Upper lobe of left lung (tissue), 6 donors: Measurements from ENCODE around the gene B3GALT6. TPM values are rescaled to one million over a fixed set of nuclear protein-coding genes. Genes with fewer than 3 reads are reported as not detected.

Experiments
- ATAC-seq, 2 donors: fragments of 200-7000 bp; cut with Tn5 transposase; one replicate each; pipeline ENCODE4 v1.9.1; 2022; ENCODE audit warnings: mild to moderate bottlenecking in 2 of 2, moderate library complexity in 2 of 2; ENCODE audit not compliant: low FRiP score in 2 of 2
- DNase-seq, 2 donors: peaks; one replicate each; pipeline ENCODE4 v3.0.0-alpha.2; 2019 to 2020
- H3K27ac ChIP-seq, 4 donors: fragments of 200-600 bp; sonication (generic); one replicate each; pipeline ENCODE4 v1.5.1; 2016 to 2019
- H3K27me3 ChIP-seq, 4 donors: fragments of 200-600 bp; sonication (generic); one replicate each; pipeline ENCODE4 v1.5.1; 2017 to 2019
- H3K36me3 ChIP-seq, 4 donors: fragments of 200-600 bp; sonication (generic); one replicate each; pipeline ENCODE4 v1.5.1; 2016 to 2019
- H3K4me1 ChIP-seq, 4 donors: fragments of 200-600 bp; sonication (generic); one replicate each; pipeline ENCODE4 v1.5.1; 2018 to 2019
- H3K4me3 ChIP-seq, 4 donors: fragments of 200-600 bp; sonication (generic); one replicate each; pipeline ENCODE4 v1.5.1; 2017 to 2019; ENCODE audit warnings: mild to moderate bottlenecking in 2 of 4, moderate library complexity in 1 of 4
- H3K9me3 ChIP-seq, 4 donors: fragments of 200-600 bp; sonication (generic); one replicate each; pipeline ENCODE4 v1.5.1; 2018 to 2019
- CTCF ChIP-seq, 6 experiments: fragments of 450-650 bp in 4 of 6; fragments of 200-600 bp in 2 of 6; sonication (generic) in 2 of 6; IDR thresholded peaks; one replicate each; pipeline ENCODE4 v1.5.1; 2016 to 2019; ENCODE audit warnings: antibody characterized with exemption in 6 of 6
- EP300 ChIP-seq, 4 donors: sonication (generic); formaldehyde crosslinking; IDR thresholded peaks; one replicate each; pipeline ENCODE4 v1.5.1; 2017; ENCODE audit warnings: antibody characterized with exemption in 4 of 4, control low read depth in 2 of 4
- POLR2A ChIP-seq, 4 donors: fragments of 450-650 bp; IDR thresholded peaks; one replicate each; pipeline ENCODE4 v1.5.1; 2016 to 2017; ENCODE audit warnings: antibody characterized with exemption in 4 of 4, mild to moderate bottlenecking in 2 of 4
- POLR2AphosphoS5 ChIP-seq, 2 donors: sonication (generic); formaldehyde crosslinking; IDR thresholded peaks; one replicate each; pipeline ENCODE4 v1.5.1; 2017; ENCODE audit warnings: antibody characterized with exemption in 2 of 2
- WGBS, 2 donors: methylation state at CpG; one replicate each; pipeline ENCODE4 v1.1.5; 2017 to 2018; 5-methylcytosine and 5-hydroxymethylcytosine counted together
- total RNA-seq, 6 donors: library from RNA; depleted of rRNA in 4 of 6; stranded (reverse); fragments of >200 nt in 4 of 6; gene quantifications; one replicate each; pipeline versions ENCODE4 v1.1.0 to v1.2.1, GENCODE V29; 2016 to 2021
- donor health status: DM: no; HTN: no; CAD: no; lungs with moderate emphysema.
- donor health status: DM: no; HTN: yes; CAD: no; lungs with severe emphysema.

B3GALT6 gene
- total RNA-seq, 6 donors from 2014 or later = 15.2 to 31.3 (median 19.9) TPM

GRCh38 chr1:1205769-1206375 is 26.2 kb upstream of the B3GALT6 start:
- H3K27me3 ChIP-seq = peaks cover 0 to 27% (median 14%) of the 10 kb centered on the region in 4 donors
- TF ChIP-seq CTCF (IDR thresholded peaks at IDR 0.05) = no peak
- TF ChIP-seq EP300 (IDR thresholded peaks at IDR 0.05) = no peak
- no peak for TF ChIP-seq POLR2A (IDR thresholded peaks at IDR 0.05)
- TF ChIP-seq POLR2AphosphoS5 (IDR thresholded peaks at IDR 0.05) = no peak
- DNase-seq = peak in 1 of 2 donors; percentile 75
- peak overlapping the region in 3 of 4 donors; percentile 23 to 36 (median 35) for H3K4me3 ChIP-seq
- ATAC-seq = no peak
- H3K36me3 ChIP-seq = no peaks in the 10 kb centered on the region
- 26 to 33% methylated on average over 8 to 24 of the region's 31 CpGs for WGBS, 2 donors
- H3K27ac ChIP-seq = peak overlapping the region in 2 of 4 donors; percentile 16 to 39
- H3K4me1 ChIP-seq = peaks cover 20 to 40% (median 31%) of the 10 kb centered on the region in 4 donors
- no peaks in the 10 kb centered on the region for H3K9me3 ChIP-seq

GRCh38 chr1:1206376-1206965 is 25.6 kb upstream of the B3GALT6 start, which contains the start of gene TNFRSF18:
TNFRSF18 (minus strand) TSS chr1:1206592; CDS start chr1:1206571, 21 bp downstream.
- WGBS, 2 donors = 3 to 57% methylated on average over 3 to 21 of the region's 49 CpGs
- DNase-seq (peak; percentile 64 to 88), ATAC-seq (peak in 1 of 2 donors; percentile 22)
- peaks cover 16 to 38% (median 27%) of the 10 kb centered on the region in 4 donors for H3K4me1 ChIP-seq
- H3K9me3 ChIP-seq = no peaks in the 10 kb centered on the region
- H3K27me3 ChIP-seq = peaks cover 0 to 21% (median 11%) of the 10 kb centered on the region in 4 donors
- TF ChIP-seq CTCF (IDR thresholded peaks at IDR 0.05) = no peak
- no peak for TF ChIP-seq POLR2AphosphoS5 (IDR thresholded peaks at IDR 0.05)
- no peak for TF ChIP-seq POLR2A (IDR thresholded peaks at IDR 0.05)
- TF ChIP-seq EP300 (IDR thresholded peaks at IDR 0.05) = no peak
- H3K4me3 ChIP-seq = peak within 1 kb of the TSS in 3 of 4 donors; percentile 23 to 36 (median 35)
- peak within 1 kb of the TSS in 2 of 4 donors; percentile 16 to 39 for H3K27ac ChIP-seq
- H3K36me3 ChIP-seq = no peaks in the 10 kb centered on the region

DNA sequence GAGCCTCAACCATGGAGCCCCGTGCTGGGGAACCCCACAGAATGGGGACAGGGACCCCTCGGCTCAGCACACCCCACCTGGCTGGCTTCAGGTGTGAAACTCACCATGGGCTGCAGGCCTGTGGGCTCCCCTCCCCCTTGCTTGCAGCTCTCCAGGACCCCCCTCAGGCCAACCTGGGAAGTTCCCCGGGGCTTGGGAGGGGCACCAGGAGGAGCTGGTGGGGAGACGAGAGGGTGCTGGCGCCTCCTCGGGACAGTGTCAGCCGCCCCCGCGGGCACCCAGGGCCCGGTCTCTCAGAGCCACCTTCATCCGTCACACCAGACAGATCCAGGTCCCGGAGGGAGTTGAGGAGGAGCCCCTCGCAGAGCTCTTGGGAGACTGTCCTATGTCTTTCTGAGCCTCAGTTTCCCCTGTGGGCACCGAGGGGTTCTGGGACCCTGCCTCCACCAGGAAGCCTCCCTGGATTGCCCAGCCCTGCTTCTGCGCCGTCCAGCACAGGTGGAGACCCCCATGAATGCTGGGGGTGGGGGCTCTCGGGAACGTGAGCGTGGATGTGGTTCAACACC is 25.0 kb upstream of the B3GALT6 start:
- 43 to 45% methylated on average over 1 to 9 of the region's 19 CpGs for WGBS, 2 donors
- peak in 1 of 2 donors; percentile 74 for DNase-seq
- Histone ChIP-seq H3K9me3 (no peaks in the 10 kb centered on the region), H3K27ac (peak overlapping the region in 1 of 4 donors; percentile 39), H3K36me3 (no peaks in the 10 kb centered on the region), H3K4me3 (peak overlapping the region in 3 of 4 donors; percentile 23 to 36 (median 35)), H3K27me3 (peaks cover 0 to 20% (median 11%) of the 10 kb centered on the region in 4 donors), H3K4me1 (peaks cover 15 to 42% (median 32%) of the 10 kb centered on the region in 4 donors)
- ATAC-seq = no peak
- no peak for TF ChIP-seq POLR2A (IDR thresholded peaks at IDR 0.05)
- no peak for TF ChIP-seq POLR2AphosphoS5 (IDR thresholded peaks at IDR 0.05)
- TF ChIP-seq CTCF (IDR thresholded peaks at IDR 0.05) = no peak
- no peak for TF ChIP-seq EP300 (IDR thresholded peaks at IDR 0.05)

- Histone ChIP-seq H3K4me3 (no peak overlapping the region), H3K4me1 (peaks cover 15 to 46% (median 34%) of the 10 kb centered on the region in 4 donors), H3K36me3 (no peaks in the 10 kb centered on the region), H3K9me3 (no peaks in the 10 kb centered on the region), H3K27ac (no peak overlapping the region), H3K27me3 (peaks cover 0 to 20% (median 11%) of the 10 kb centered on the region in 4 donors)
- 65 to 77% methylated on average over 9 to 11 of the region's 11 CpGs for WGBS, 2 donors
- ATAC-seq (no peak), DNase-seq (no peak)
- TF ChIP-seq CTCF (IDR thresholded peaks at IDR 0.05) (no peak), POLR2AphosphoS5 (IDR thresholded peaks at IDR 0.05) (no peak), EP300 (IDR thresholded peaks at IDR 0.05) (no peak), POLR2A (IDR thresholded peaks at IDR 0.05) (no peak)
Measured at GRCh38 chr1:1207571-1207892, 24.5 kb upstream of the B3GALT6 start.
